Adrenal gland (tissue), 12 donors: ENCODE data around the gene LINGO4. TPM values are rescaled to one million over a fixed set of nuclear protein-coding genes. Genes with fewer than 3 reads are reported as not detected.

Experiments used
- DNase-seq, 7 donors: peaks; one replicate each; pipeline ENCODE4 v3.0.0-alpha.2; 2019 to 2020
- H3K27ac ChIP-seq, 5 donors: fragments of 200-600 bp; sonication (generic) in 4 of 5; 1 replicate in 3 of 5; 2 replicates in 2 of 5; pipeline versions ENCODE4 v1.5.1 to v1.8.0; 2016 to 2020; ENCODE audit warnings: mild to moderate bottlenecking in 1 of 5
- H3K27me3 ChIP-seq: fragments of 200-600 bp; 2 replicates; pipeline ENCODE4 v1.8.0; 2021
- H3K36me3 ChIP-seq, 2 donors: fragments of 200-600 bp; replicated peaks in 1 of 2; 1 replicate in 1 of 2; 2 replicates in 1 of 2; pipeline versions ENCODE4 v1.5.1 to v1.8.0; 2018 to 2022
- H3K4me1 ChIP-seq, 2 donors: fragments of 200-600 bp; replicated peaks in 1 of 2; 1 replicate in 1 of 2; 2 replicates in 1 of 2; pipeline versions ENCODE4 v1.5.1 to v1.8.0; 2018 to 2021
- H3K4me3 ChIP-seq, 4 donors: fragments of 200-600 bp; sonication (generic) in 3 of 4; one replicate each; pipeline ENCODE4 v1.5.1; 2016 to 2018
- H3K9me3 ChIP-seq, 3 donors: fragments of 200-600 bp; sonication (generic) in 1 of 3; replicated peaks in 1 of 3; 1 replicate in 2 of 3; 2 replicates in 1 of 3; pipeline versions ENCODE4 v1.5.1 to v1.8.0; 2016 to 2021
- CTCF ChIP-seq, 6 experiments: fragments of 450-650 bp in 4 of 6; fragments of 200-600 bp in 2 of 6; sonication (generic) in 1 of 6; IDR thresholded peaks; 1 replicate in 5 of 6; 2 replicates in 1 of 6; pipeline versions ENCODE4 v1.5.1 to v1.8.0; 2016 to 2021; ENCODE audit warnings: antibody characterized with exemption in 6 of 6, mild to moderate bottlenecking in 2 of 6, moderate library complexity in 1 of 6
- POLR2A ChIP-seq, 2 donors: fragments of 450-650 bp; IDR thresholded peaks; one replicate each; pipeline ENCODE4 v1.6.1; 2017; ENCODE audit warnings: antibody characterized with exemption in 2 of 2, mild to moderate bottlenecking in 2 of 2, moderate library complexity in 1 of 2
- WGBS, 4 donors: extraction: QIAGEN DNeasy Blood & Tissue Kit in 2 of 4; methylation state at CpG; one replicate each; pipeline versions ENCODE4 v1.1.5 to v1.1.7; 2013 to 2017; 5-methylcytosine and 5-hydroxymethylcytosine counted together
- intact Hi-C, 2 donors: fragments of 100-400 bp; cut with DNase I; formaldehyde crosslinking; loops; one replicate each; pipeline versions ENCODE4 v1.14.1 to v1.15.0; 2022 to 2023
- polyA plus RNA-seq, 3 donors: library from polyadenylated mRNA; stranded (reverse); fragments of 200-250 nt in 2 of 3; fragments of 350-450 nt in 1 of 3; fragmentation: Illumina TruSeq in 1 of 3; extraction: RNeasy Lipid Tissue Mini Kit (QIAGEN cat#74804) in 1 of 3; gene quantifications; one replicate each; pipeline ENCODE4 v1.2.3, GENCODE V29; 2013 to 2014
- total RNA-seq, 9 donors: library from RNA; depleted of rRNA in 4 of 9; stranded (reverse); fragments of >200 nt in 4 of 9; fragments of 120-200 nt in 1 of 9; fragmentation: NEBNext Ultra II Directional in 1 of 9; extraction: Animal tissue kit (Norgen Biotek cat#: 25700) in 1 of 9; gene quantifications; one replicate each; pipeline versions ENCODE4 v1.1.0 to v1.2.4, GENCODE V29; 2013 to 2023
- donor health status: healthy with polysubstance abuse.
- donor health status: Bipolar disorder and iron deficiency.
- donor health status: DM: yes; HTN: yes; CAD: no.
- donor health status: DM: no; HTN: no; CAD: no.
- donor health status: DM: no; HTN: no; CAD: no.
- donor health status: DM: yes; HTN: yes; CAD: no.

The LINGO4 gene
- total and polyA plus RNA-seq, 12 donors: 0.11 to 0.56 (median 0.32) TPM; not detected in 6

DNA sequence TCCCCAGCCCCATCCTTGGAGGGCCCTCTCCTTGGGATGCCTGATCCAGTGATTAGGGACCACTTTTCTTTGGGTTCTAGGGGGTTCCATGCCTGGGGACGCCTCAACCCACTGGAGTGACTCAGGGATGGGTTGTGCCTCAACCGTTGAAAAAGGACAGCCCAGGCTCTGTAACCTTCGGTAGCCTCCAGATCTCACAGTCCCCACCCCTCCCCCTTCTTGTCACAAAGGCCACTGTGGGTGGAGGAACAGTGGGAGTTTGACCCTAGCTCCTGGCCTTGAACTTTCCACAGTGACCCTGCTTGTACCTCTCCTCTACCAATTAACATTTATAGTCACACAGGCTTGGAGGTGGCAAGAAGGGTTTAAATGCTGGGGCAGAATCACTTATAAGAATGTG, 29.0 kb upstream of the LINGO4 start:
- TF ChIP-seq POLR2A (IDR thresholded peaks at IDR 0.05) (no peak), CTCF (IDR thresholded peaks at IDR 0.05) (no peak)
- no peak overlapping the region for H3K4me3 ChIP-seq
- intact Hi-C loops: no loop called here
- H3K27ac ChIP-seq: no peak overlapping the region
- peaks cover 8 to 11% of the 10 kb centered on the region in 2 donors for H3K4me1 ChIP-seq
- H3K27me3 ChIP-seq: peaks cover 9% of the 10 kb centered on the region
- WGBS, 4 donors: 32 to 60% (median 45%) methylated on average over 1 to 3 of the region's 3 CpGs
- no peak for DNase-seq
- no peaks in the 10 kb centered on the region for H3K36me3 ChIP-seq
- no peaks in the 10 kb centered on the region for H3K9me3 ChIP-seq

DNA sequence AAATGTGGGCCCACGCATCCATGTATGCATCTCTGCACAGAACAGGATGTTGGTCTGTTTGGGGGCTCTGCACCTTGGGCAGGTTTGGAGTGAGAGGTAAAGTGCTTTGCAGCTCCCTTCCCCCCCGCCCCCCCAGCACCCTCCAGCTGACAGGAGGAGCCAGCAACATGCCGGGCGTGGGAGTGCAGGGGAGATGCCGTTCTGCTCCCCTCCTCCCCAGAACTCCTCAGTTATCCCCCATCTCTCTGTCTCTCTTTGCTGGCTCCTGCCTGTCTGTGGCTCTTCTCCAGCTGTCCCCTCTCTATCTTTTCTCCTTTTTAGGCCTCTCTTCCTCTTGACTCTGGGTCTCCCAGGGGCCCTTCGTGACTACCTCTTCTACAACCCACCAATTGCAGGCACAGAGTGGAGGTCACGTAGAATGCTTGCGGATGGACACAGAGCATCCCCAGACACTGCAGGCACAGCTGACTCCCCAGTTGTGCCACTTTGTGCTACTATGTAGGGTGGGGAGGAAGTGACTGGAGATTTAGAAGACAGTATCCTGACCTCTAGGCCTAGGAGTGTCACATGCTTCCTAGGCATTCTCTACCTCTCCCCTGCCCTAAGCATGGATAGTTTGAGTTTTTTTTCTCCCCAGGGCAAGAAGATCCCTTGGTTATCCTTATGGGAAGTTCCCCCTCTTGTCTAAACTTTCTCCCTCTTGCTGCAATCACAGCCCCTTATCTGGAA, 28.1 kb upstream of the LINGO4 start:
- H3K27ac ChIP-seq: peak overlapping the region in 1 of 5 donors; percentile 58
- intact Hi-C loops: no loop called here
- TF ChIP-seq CTCF (IDR thresholded peaks at IDR 0.05) (no peak), POLR2A (IDR thresholded peaks at IDR 0.05) (no peak)
- H3K36me3 ChIP-seq: no peaks in the 10 kb centered on the region
- DNase-seq: no peak
- H3K9me3 ChIP-seq: no peaks in the 10 kb centered on the region
- no peak overlapping the region for H3K4me3 ChIP-seq
- peaks cover 2% of the 10 kb centered on the region for H3K27me3 ChIP-seq
- peaks cover 1 to 5% of the 10 kb centered on the region in 2 donors for H3K4me1 ChIP-seq
- 75 to 85% (median 79%) methylated on average over 6 to 8 of the region's 8 CpGs for WGBS, 4 donors

DNA sequence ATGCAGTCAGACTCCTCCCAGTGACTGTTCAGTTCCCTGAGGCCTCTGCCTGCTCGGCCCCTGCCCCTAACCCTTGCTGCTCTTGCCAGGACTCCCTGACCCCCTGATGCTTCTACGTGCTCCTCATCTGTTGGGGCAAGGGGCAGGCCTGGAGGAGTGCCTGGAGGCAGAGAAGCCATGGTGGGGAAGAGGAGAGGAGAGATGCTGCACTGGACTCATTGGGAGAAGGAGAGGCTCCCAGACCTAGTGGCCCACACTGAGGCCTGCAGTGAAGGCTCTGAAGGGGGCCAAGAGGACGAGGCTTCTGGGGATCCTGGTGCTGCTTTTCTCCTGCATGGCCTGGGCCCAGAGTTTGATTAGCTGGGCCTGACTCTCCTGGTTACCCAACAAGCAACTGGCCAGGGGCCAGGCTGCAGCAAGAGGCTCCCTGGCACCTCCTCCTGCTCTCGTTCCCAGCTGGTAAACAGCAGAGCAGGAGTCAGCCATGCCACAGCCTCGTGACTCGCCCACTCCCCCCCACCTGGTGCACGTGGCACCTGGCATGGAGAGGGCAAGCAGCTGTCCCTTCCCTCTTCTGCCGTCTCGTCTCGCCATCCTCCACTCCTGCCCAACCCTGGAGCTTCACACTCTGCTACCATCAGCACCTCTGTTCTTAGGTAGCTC, 27.2 kb upstream of the LINGO4 start:
- WGBS, 4 donors: 42 to 76% (median 46%) methylated on average over 7 to 10 of the region's 10 CpGs
- Histone ChIP-seq H3K27me3 (no peaks in the 10 kb centered on the region), H3K4me1 (peaks cover 0 to 7% of the 10 kb centered on the region in 2 donors), H3K27ac (peak overlapping the region in 1 of 5 donors; percentile 58), H3K36me3 (no peaks in the 10 kb centered on the region), H3K9me3 (no peaks in the 10 kb centered on the region), H3K4me3 (no peak overlapping the region)
- intact Hi-C loops: no loop called here
- TF ChIP-seq CTCF (IDR thresholded peaks at IDR 0.05): no peak
- no peak for TF ChIP-seq POLR2A (IDR thresholded peaks at IDR 0.05)
- DNase-seq: peak; percentile 75 to 97 (median 91)

DNA sequence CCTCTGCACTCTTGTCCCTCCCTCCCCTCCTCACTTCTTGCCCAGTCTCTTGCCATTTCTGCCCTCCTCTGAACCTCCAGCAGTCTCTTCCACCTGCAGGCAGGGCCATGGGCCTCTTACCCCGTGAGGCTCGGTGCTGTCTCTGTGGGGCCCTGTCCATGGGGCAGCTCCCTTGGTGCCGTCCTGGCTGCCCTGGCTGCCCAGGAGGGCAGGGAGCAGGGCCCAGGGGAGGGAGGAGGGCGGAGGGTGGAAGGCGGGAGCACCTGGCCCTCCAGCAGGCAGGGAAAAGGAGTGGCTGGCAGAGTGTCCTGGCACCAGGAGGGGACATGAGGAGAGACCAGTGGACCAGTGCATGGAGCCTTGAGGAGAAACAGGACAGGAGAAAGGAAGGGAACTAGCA, 26.4 kb upstream of the LINGO4 start, which contains the start of gene RORC:
Gene RORC, minus strand, starts transcription at position 198 of the 400 bp plus-strand sequence. Its CDS starts 38 bp downstream, at position 160.
- Histone ChIP-seq H3K4me3 (no peak within 1 kb of the TSS), H3K27ac (peak within 1 kb of the TSS in 1 of 5 donors; percentile 58), H3K9me3 (no peaks in the 10 kb centered on the region), H3K36me3 (no peaks in the 10 kb centered on the region), H3K27me3 (no peaks in the 10 kb centered on the region), H3K4me1 (peaks cover 0 to 7% of the 10 kb centered on the region in 2 donors)
- WGBS, 4 donors: 51 to 75% (median 70%) methylated on average over 5 of the region's 5 CpGs
- no peak for TF ChIP-seq POLR2A (IDR thresholded peaks at IDR 0.05)
- peak in 1 of 6 experiments; percentile 4 for TF ChIP-seq CTCF (IDR thresholded peaks at IDR 0.05)
- peak in 3 of 7 donors; percentile 40 to 73 (median 48) for DNase-seq
- intact Hi-C loops: no loop called here
